Dedifferentiated amniotic fluid mesenchymal stem cell (primary cell): ENCODE results near the gene AVPR2.
A peak's percentile ranks its signal among the peaks of the same experiment; 100 is the strongest.

Experiments
- DNase-seq: peaks from one replicate; pipeline ENCODE4 v3.0.0-alpha.2; 2016; ENCODE audit errors: extremely low spot score

AVPR2 gene

GRCh38 chrX:153952373-153953026 lies 48.0 kb downstream of the AVPR2 start:
- no peak for DNase-seq

GRCh38 chrX:153953342-153953830 lies 48.9 kb downstream of the AVPR2 start:
- peak; percentile 30 for DNase-seq

- no peak for DNase-seq
Measured at GRCh38 chrX:153953892-153954557, 49.6 kb downstream of the AVPR2 start.

- no peak for DNase-seq
Measured at GRCh38 chrX:153954558-153955227, 50.2 kb downstream of the AVPR2 start.

GRCh38 chrX:153955228-153955732 lies 50.8 kb downstream of the AVPR2 start:
- no peak for DNase-seq

- DNase-seq = no peak
Measured at GRCh38 chrX:153956044-153956907, 51.8 kb downstream of the AVPR2 start.
